SIG-M5 (cell line): ENCODE results near the gene USH1G.

Source experiments
- DNase-seq: peaks from one replicate; lab custom pipeline; 2025; lab: John Stamatoyannopoulos, UW

The USH1G gene

GRCh38 chr17:74903034-74903433, 20.0 kb downstream of the USH1G start:
- DNase-seq: no peak

DNA sequence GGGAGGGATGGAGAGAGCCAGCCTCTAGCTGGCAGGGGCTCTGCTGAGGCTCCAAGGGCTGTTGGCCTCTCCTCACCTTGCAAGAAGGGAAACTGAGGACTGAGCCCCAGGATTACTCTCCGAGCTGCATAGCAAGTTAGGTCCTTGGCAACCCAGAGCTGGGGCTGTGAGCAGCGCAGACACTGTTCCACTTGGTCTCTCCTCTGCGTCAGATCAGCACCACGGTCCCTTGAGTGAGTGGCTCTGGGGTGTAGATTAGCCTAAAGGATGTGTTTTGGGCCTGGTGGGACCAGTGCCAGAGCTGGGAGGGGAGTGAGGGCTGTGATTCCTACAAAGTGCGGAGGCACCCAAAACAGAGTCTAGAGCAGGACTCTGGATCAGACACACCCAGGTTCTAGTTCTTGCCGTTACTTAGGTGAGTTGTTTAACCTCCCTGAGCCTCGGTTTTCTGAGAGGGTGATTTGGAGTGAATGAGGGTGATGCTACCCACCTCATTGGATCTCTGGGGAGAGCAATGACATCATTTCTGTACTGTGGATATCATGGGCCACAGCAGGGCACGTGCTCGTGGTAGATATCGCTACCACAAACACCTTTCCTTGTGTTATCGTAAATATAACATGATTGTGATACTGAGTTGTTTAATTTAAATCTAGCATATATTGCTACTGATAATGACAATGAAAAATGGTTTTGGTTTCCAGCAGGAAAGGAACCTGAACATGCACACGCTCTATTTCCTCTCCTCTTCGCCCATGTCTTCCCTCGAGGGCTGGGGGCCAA, 21.5 kb downstream of the USH1G start:
- DNase-seq: no peak

GRCh38 chr17:74900208-74900607, 22.8 kb downstream of the USH1G start:
- no peak for DNase-seq

GRCh38 chr17:74898376-74898946, 24.6 kb downstream of the USH1G start:
- DNase-seq: no peak

GRCh38 chr17:74893936-74894671, 29.0 kb downstream of the USH1G start:
- no peak for DNase-seq

GRCh38 chr17:74892974-74893911, 29.8 kb downstream of the USH1G start, which contains the start of gene FADS6:
Gene FADS6, minus strand, starts transcription at chr17:74893633. Its CDS starts 38 bp downstream, at chr17:74893595.
- no peak for DNase-seq

GRCh38 chr17:74892013-74892841, 30.8 kb downstream of the USH1G start:
- no peak for DNase-seq

DNA sequence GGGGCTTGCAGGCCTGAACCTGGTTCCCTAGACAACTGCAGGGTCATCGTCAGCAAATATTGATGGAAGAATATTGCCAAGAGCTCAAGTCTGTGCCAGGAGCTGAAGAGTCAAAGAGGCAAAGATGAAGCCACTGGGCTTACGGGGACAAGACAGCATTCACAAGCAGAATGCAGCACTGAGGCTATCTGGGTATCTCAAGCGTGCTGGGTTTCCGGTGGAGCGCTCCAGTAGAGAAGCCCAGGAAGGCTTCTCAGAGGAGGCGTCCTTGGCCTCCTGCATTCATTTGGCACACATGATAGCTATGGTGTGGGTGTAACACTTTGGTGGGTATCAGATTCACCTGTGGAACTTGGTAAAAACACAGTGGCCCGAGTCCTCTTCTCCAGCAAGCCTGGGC, 32.5 kb downstream of the USH1G start:
- DNase-seq: no peak

- no peak for DNase-seq
These were observed 34.6 kb downstream of the USH1G start for GRCh38 chr17:74888469-74888868.

GRCh38 chr17:74883241-74883745, 39.8 kb downstream of the USH1G start:
- DNase-seq: no peak

GRCh38 chr17:74882517-74883240, 40.4 kb downstream of the USH1G start:
- no peak for DNase-seq

DNA sequence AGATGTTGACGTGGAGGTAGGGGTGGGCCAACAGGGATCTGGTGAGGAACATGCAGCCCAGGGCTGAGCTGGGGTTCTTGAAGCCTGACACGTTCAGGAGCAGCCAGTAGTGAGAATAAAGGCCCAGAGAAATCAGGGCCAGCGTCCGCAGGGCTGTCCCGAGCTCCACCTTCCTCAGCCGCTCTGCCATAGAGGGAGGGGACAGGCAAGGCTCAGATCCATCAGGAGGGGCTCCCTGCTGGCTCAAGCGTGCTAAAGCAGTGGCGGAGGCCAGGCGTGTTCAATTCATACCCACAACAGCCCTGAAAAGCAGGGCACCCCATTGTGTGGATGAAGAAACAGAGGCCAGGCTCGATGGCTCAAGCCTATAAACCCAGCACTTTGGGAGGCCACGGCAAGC, 42.0 kb downstream of the USH1G start:
- no peak for DNase-seq

DNA sequence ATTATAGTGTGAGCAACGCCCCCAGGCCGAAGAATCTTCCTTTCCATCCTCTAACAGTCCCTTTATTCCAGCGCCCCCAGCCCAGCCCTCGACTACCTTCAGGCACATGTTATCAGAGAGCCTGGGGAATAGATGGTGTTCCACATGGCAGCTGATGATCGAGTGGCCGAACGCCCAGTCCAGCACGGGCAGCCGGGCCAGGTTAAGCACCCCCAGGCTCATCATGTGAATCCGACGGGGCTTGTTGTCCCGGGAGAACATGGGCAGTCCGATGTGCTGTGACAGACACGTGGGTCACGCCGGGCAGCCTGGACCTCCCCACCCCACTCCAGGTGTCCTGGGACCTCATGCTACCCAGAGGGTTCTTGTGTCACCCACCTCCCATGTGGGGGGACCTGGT, 43.7 kb downstream of the USH1G start:
- DNase-seq: no peak

DNA sequence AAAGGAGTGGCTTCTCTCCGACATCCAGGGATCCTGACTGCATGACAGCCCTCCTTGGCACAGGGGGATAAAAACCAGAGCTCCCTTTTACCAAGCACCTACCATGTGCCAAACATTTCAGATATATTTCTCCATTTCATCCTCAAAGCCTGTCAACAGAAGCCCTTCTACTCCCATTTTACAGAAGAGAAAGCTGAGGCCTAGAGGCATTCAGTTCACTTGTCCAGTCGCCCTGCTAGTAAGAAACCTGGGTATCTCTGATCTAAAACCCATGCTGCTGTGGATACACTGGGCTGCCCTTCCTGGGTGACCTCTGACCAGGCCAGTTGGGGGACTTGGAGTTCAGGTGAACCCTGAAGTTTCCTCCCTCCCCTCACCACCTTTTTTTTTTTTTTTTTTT, 44.4 kb downstream of the USH1G start:
- DNase-seq: no peak

- no peak for DNase-seq
These were observed 45.2 kb downstream of the USH1G start for GRCh38 chr17:74877592-74878548.

- DNase-seq: no peak
These were observed 47.0 kb downstream of the USH1G start for GRCh38 chr17:74875977-74876593.

DNA sequence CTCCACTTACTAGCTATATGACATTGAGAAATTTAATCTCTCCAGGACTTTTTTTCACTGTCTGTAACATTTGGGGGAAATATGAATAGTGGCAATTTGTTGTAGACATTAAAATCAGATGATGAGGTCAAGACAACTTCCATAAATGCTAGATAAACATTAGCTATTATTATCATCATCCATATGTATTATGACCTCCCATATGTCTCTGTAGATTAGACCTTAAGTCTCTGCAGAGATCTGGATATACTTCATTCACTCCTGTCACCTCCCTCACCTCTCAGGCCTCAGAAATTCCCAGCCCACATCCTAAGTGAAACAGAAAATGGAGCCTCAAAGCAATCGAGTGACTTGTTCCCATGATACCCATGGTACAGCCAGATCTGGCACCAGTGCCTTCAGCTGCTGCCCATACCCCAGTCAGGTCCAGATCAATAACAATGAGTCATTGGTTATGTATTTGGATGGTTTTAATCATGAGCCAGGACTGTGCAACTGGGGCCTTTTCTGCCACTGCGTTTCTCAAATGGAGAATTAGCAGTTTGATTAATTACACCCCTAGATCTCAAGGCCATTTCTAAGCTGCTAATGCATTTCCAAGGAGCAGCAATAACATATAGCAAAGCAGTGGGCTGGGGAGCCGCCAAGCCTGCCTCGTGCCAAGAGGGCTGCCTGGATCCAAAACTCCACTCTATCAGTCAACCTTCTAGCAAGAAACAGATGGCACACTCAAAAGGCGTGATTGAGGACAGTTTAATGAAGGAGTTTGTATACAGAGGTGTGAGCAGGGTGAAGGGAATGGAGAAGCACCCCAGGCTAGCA, 47.7 kb downstream of the USH1G start:
- no peak for DNase-seq

DNA sequence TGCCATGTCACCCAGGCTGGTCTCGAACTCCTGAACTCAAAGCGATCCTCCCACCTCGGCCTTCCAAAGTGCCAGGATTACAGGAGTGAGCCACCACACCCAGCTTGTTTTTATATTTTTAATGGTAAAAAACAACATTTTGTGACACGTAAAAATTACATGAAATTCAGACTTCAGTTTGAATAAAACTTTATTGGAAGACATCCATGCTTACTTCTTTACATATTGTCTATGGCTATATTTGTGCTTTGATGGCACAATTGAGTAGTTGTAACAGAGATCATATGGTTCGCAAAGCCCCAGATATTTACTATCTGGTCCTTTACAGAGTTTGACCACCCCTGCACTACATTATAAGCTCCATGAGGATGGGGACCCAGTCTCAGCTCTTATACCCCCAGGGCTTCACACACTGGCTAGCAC, 48.4 kb downstream of the USH1G start:
- no peak for DNase-seq
